Keratinocyte (primary cell): ENCODE results near the gene MPND.

Source experiments
- CTCF ChIP-seq, 3 experiments: IDR thresholded peaks in 1 of 3; conservative IDR thresholded peaks in 1 of 3; optimal IDR thresholded peaks in 1 of 3; 2 replicates in 2 of 3; 3 replicates in 1 of 3; pipeline versions ENCODE3 to v1.5.1; 2011; ENCODE audit warnings: low read length in 3 of 3, mild to moderate bottlenecking in 3 of 3, moderate library complexity in 2 of 3, control low read depth in 1 of 3, inconsistent platforms in 1 of 3; ENCODE audit not compliant: insufficient read depth in 2 of 3; ENCODE audit errors: extremely low read depth in 1 of 3
- EZH2 ChIP-seq: IDR thresholded peaks from one replicate; pipeline ENCODE4 v1.6.1; 2012; ENCODE audit warnings: inconsistent platforms, mild to moderate bottlenecking, low read length, moderate library complexity

GRCh38 chr19:4338441-4339355 lies 4.7 kb upstream of the MPND start, which contains the start of gene STAP2:
- no peak for TF ChIP-seq CTCF (optimal IDR thresholded peaks at IDR 0.05 in 1 of 3, IDR thresholded peaks at IDR 0.05 in 1 of 3, conservative IDR thresholded peaks at IDR 0.05 in 1 of 3; ENCODE audit: extremely low read depth in 1 of 3, insufficient read depth in 2 of 3, low read length in 3 of 3)
- TF ChIP-seq EZH2 = no peak
